Measurements from ENCODE around the gene RPTOR. TPM values are rescaled to one million over a fixed set of nuclear protein-coding genes. Genes with fewer than 3 reads are reported as not detected.
A peak's percentile ranks its signal among the peaks of the same experiment; 100 is the strongest.

The RPTOR gene
- total RNA-seq, 1 donor from 2014 or later = 53.7 TPM

DNA sequence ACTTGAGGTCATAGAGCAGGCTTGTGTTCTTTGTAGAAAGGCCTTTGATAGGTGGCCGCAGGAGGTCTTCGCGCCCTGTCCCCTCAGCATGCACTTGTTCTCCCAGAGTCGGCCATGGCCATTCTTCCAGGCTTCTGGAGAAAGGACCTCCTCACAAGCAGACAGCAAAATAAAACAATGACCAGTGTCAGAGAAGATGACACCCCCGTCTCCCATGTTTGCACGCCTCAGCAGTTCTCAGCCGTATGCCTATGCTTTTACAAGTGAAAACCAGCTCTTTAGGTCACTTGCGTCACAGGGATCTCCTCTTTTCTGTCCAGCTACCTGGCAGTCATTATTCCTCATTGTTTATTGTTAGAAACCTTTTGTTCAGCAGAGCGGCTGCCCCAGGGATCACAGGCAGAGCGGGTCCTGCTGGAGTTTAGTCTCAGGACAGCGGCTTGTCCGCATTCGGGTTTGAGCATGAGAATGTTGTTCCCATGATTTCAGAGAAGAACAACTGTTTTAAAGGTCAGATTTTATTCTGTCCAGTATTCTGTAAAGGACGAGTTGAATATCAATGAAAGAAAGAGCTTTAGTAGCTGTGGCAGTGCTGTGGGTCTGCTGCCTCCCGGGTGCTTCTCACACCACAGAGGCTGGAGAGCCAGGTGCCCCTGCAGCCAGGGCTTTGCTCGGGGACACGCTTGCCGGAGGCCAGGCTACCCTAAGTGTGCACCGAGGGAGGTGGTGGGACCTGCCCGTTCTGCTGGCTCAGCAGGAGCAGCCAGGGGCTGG is 123.9 kb downstream of the RPTOR start:
- peaks cover 24% of the 10 kb centered on the region for H3K4me1 Mint-ChIP-seq
- H3K9me3 Mint-ChIP-seq = peaks cover 6% of the 10 kb centered on the region
- DNase-seq (ENCODE audit: low spot score in 2 of 2, unreplicated experiment in 2 of 2) = no peak
- H3K36me3 Mint-ChIP-seq = peaks cover 8% of the 10 kb centered on the region
- TF ChIP-seq, protein P1, sequence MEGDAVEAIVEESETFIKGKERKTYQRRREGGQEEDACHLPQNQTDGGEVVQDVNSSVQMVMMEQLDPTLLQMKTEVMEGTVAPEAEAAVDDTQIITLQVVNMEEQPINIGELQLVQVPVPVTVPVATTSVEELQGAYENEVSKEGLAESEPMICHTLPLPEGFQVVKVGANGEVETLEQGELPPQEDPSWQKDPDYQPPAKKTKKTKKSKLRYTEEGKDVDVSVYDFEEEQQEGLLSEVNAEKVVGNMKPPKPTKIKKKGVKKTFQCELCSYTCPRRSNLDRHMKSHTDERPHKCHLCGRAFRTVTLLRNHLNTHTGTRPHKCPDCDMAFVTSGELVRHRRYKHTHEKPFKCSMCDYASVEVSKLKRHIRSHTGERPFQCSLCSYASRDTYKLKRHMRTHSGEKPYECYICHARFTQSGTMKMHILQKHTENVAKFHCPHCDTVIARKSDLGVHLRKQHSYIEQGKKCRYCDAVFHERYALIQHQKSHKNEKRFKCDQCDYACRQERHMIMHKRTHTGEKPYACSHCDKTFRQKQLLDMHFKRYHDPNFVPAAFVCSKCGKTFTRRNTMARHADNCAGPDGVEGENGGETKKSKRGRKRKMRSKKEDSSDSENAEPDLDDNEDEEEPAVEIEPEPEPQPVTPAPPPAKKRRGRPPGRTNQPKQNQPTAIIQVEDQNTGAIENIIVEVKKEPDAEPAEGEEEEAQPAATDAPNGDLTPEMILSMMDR (IDR thresholded peaks at IDR 0.05; ENCODE audit: unreplicated experiment) = no peak
- H3K27ac Mint-ChIP-seq = no peak overlapping the region
- no peaks in the 10 kb centered on the region for H3K27me3 Mint-ChIP-seq (ENCODE audit: low read depth)
- no peak overlapping the region for H3K4me3 Mint-ChIP-seq

DNA sequence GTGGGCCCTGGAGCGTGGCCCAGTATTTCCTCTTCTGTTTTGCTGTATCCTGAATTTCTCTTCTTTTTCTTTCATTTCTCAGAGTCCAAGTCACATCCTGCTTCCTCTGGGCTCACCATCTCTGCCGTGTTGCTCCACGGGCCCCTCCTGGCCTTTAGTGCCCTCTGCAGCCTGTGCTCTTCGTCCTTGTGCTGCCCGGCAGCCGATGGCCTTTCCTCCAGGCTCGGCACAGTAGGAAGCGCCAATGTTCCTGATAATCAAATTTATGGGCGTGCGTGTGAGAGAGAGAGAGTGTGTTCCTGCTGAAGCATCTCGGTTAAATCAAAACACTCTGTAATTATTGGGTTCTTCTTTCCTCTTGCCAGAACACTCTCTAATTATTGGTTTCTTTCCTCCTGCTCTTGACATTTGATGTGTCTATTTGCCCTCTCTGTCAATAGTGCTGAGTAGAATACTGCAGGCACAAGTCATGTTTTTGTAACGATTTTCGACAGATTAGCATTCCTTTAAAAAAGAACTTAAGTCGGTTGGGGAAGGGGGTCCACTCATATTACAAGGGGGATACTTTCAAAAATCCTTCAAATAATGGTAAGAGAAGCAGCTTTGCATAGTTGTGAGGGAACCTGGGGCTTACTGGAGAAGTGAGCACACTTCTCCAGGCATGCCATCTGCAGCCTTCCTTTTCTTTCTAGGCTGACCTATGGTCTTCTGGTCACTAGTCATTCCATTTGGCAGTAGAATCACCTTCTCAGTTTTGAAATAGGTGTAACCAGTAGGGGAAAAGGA is 126.6 kb downstream of the RPTOR start:
- Mint-ChIP-seq H3K36me3 (peaks cover 9% of the 10 kb centered on the region), H3K27me3 (ENCODE audit: low read depth) (no peaks in the 10 kb centered on the region), H3K27ac (peak overlapping the region; percentile 18), H3K4me3 (no peak overlapping the region), H3K4me1 (peaks cover 22% of the 10 kb centered on the region), H3K9me3 (peaks cover 6% of the 10 kb centered on the region)
- DNase-seq (ENCODE audit: low spot score in 2 of 2, unreplicated experiment in 2 of 2) = no peak
- TF ChIP-seq, protein P1 (IDR thresholded peaks at IDR 0.05; ENCODE audit: unreplicated experiment) = no peak

GRCh38 chr17:80671825-80672110 is 127.1 kb downstream of the RPTOR start:
- H3K9me3 Mint-ChIP-seq = peaks cover 6% of the 10 kb centered on the region
- TF ChIP-seq, protein P1 (IDR thresholded peaks at IDR 0.05; ENCODE audit: unreplicated experiment) = no peak

DNA sequence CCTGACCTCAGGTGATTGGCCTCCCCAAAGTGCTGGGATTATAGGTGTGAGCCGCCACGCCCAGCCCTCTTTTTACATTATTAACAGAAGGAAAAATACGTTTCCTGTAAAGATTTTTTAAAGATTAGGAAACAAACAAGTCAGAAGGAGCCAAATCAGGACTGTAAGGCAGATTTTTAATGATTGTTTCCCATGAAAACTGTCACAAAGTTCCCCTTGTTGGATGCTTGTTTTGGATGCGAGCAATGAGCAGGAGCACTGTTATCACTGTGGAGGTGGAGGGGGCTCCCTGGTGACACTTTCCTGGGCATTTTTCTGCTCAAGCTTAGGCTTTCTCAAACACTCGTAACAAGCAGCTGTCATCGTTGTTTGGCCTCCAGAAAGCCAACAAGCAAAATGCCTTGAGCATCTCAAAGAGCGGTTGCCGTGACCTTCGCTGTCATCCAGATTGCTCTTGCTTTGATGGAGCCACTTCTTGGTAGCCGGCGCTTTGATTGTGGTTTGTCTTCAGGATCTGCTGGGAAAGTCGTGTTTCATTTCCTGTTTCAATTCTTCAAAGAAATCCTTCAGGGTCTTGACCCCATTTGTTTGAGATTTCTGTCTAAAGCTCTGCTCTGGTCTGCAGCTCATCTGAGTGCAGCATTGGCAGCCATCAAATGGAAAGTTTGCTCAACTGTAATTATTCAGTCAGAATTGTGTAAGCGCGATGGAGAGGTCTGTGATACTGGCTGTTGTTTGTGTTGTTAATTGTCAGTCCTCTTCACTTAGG is 128.7 kb downstream of the RPTOR start:
- Mint-ChIP-seq H3K4me3 (no peak overlapping the region), H3K27ac (no peak overlapping the region), H3K36me3 (peaks cover 9% of the 10 kb centered on the region), H3K27me3 (ENCODE audit: low read depth) (no peaks in the 10 kb centered on the region), H3K4me1 (peaks cover 34% of the 10 kb centered on the region), H3K9me3 (peaks cover 6% of the 10 kb centered on the region)
- TF ChIP-seq, protein P1 (IDR thresholded peaks at IDR 0.05; ENCODE audit: unreplicated experiment) = no peak
- no peak for DNase-seq (ENCODE audit: low spot score in 2 of 2, unreplicated experiment in 2 of 2)

More at GRCh38 chr17:80671825-80672110, 127.1 kb downstream of the RPTOR start:
- no peaks in the 10 kb centered on the region for H3K27me3 Mint-ChIP-seq (ENCODE audit: low read depth)
- H3K4me3 Mint-ChIP-seq = no peak overlapping the region
- no peak for DNase-seq (ENCODE audit: low spot score in 2 of 2, unreplicated experiment in 2 of 2)
- H3K36me3 Mint-ChIP-seq = peaks cover 9% of the 10 kb centered on the region
- H3K27ac Mint-ChIP-seq = no peak overlapping the region
- H3K4me1 Mint-ChIP-seq = peaks cover 22% of the 10 kb centered on the region

GRCh38 chr17:80675438-80676095 is 130.9 kb downstream of the RPTOR start:
- Mint-ChIP-seq H3K27ac (no peak overlapping the region), H3K9me3 (peaks cover 6% of the 10 kb centered on the region), H3K4me1 (peaks cover 51% of the 10 kb centered on the region), H3K4me3 (no peak overlapping the region), H3K27me3 (ENCODE audit: low read depth) (no peaks in the 10 kb centered on the region), H3K36me3 (peaks cover 6% of the 10 kb centered on the region)
- DNase-seq (ENCODE audit: low spot score in 2 of 2, unreplicated experiment in 2 of 2) = no peak
- TF ChIP-seq, protein P1 (IDR thresholded peaks at IDR 0.05; ENCODE audit: unreplicated experiment) = no peak

Data from mesothelial cell of epicardium (in vitro differentiated cells).